Erythroblast (primary cell): ENCODE measurements around the gene ADORA2B.

Source experiments
- GATA1 ChIP-seq: IDR thresholded peaks from 2 replicates; pipeline ENCODE4 v1.6.1; 2011; ENCODE audit warnings: low read depth, mild to moderate bottlenecking, control low read depth, low read length, moderate library complexity
- POLR2A ChIP-seq: IDR thresholded peaks from 2 replicates; pipeline ENCODE4 v1.6.1; 2011; ENCODE audit warnings: mild to moderate bottlenecking, low read length

DNA sequence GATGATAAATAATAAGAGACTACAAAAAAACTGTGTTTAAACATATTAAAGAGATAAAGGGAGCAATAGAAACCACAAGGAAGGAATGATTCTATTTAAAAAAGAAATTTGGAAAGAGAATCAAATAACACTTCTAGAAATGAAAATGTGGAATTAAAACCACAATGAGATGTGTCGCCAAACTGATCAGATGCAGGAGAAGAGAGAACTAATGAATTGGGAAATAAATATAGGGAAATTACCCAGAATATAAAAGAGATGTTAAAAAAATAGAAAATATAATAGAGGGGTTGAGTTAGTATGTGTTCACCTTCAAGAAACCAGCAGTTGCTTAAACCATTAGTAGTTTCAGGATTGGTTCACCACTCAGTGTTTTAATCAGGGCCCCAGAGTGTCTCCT, 48.7 kb upstream of the ADORA2B start:
- TF ChIP-seq POLR2A, result no peak
- no peak for TF ChIP-seq GATA1
